CMK (cell line): ENCODE results near the gene DUS1L.
"Not testable (repeated sequence)": the region's sequence is repeated elsewhere in the genome, so short reads cannot be mapped to it uniquely, and the experiment has no call there.

ENCODE experiments used
- DNase-seq: peaks from one replicate; pipeline ENCODE4 v3.0.0-alpha.2; 2010; ENCODE audit warnings: low read depth

The DUS1L gene

DNA sequence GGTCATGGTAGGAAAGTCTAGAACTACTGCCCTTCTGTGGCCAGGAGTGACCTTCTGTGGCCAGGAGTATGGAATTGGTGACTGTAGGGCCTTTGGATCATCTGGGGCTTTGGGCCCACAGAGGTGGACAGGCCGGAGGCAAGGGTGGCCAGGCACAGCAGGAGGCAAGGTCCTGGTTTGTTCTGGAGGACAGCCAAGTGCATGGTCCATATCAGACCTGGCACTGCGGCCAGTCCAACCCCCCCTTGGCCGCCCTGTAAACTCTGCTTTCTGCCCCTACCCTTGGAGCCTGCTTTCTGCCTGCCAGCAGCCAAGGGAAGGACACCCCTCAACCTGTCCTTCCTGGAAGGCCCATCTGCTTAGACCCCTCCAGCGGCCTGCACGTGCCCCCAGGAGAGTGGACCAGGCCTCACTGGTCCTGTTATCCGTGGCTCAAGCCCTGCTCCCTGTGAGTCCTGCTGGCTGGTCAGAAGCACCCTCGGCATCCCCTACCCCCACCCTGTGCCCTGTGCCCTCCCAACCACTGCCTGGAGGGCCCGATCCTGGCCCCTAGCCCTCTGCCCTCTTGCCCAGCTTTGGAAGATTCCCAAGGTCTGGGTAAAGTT, 25.8 kb downstream of the DUS1L start:
- DNase-seq = no peak

DNA sequence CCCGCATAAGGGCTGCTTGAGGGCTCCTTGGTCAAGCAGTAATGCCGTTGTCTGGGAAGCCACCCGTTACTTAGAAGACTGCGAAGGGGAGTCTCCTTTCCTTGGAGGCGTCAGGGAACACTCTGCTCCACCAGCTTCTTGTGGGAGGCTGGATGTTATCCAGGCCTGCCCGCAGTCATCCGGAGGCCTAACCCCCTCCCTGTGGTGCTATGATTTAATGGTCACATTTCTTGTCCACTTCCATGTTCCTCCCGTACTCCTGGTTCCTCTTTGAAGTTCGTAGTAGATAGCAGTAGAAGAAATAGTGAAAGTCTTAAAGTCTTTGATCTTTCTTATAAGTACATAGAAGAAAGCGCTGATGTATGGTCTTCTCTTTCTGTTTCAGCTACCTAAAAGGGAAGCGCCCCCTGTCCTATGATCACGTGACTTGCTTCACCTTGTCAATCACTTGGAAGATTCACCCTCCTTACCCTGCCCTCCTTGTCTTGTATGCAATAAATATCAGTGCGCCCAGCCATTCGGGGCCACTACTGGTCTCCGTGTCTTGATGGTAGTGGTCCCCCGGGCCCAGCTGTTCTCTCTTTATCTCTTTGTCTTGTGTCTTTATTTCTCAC, 26.7 kb downstream of the DUS1L start:
- not testable (repeated sequence) for DNase-seq

DNA sequence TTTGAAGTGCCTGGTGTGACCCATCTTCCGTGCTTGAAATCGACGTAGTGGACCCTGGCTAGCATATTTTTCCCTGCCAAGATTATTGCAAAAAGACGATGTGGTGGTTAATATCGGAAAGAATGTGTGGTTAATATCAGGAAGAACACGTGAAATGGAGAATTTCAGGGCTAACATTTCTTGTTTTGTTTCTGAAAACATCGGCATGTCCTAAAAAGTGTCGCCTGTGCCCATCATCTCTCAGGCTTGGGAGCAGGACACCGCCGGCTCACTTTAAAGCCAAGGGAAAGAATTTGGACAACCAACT, 27.8 kb downstream of the DUS1L start:
- DNase-seq = no peak

DNA sequence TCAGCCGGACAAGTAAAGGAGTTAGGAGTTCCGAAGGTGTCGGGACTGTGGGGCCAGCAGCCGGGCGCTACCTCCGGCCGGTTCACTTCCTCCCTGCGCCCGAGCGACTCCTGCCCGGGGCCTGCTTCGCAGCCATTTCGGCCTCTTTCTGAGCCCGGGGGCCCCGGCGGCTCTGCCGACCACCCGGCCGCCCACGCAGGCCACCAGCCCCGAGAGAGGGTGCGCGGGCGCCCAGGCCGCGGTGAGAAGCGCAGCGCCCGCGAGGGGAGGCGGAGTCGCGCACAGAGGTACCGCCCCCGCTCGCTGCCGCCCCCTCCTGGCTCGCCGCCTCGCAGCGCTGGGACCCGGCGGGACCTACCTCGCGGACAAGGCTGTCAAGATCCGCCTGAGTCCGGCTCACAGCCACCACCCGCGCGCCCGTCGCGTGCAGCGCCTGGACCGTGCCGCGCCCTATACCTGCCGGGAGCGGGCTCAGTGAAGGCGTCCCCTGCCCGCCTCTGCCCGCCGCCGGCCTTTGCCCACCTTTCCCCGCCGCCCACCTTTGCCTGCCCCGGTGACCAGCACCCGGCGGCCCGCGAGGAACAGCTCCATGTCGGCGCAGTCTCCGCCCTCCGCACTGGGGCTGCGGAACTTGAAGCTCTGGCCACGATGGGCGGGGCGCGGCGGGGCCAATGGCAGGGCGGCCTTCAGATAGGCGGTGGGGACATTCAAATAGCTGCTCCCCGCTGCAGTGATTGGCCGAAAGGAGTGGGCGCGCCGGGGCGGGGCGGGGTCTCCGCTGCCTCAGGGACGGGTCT, 28.3 kb downstream of the DUS1L start, which contains the start of gene DCXR:
Gene DCXR, minus strand, starts transcription at position 606 of the 797 bp plus-strand sequence. Its CDS starts 15 bp downstream, at position 591.
- DNase-seq = peak; percentile 86

DNA sequence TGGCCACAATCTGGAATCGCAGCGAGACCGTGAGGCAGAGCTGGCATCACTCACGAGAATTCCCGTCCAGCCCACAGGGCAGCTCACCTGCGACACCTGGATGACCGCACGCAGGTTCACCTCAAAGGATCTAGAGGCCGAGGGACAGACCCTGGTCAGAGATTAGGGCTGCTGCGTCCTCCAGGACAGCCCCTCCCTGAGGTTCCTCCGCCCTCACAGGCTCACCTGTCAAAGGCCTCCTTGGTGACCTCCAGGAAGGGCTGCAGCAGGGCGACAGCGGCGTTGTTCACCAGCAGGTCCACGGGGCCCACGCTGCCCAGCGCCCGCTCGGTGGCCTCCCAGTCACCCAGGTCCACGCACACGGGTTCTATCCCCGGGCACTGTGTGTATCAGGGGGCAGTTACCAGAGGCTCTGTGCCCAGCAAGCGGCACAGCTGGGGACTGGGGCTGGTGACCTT, 28.9 kb downstream of the DUS1L start:
- no peak for DNase-seq

DNA sequence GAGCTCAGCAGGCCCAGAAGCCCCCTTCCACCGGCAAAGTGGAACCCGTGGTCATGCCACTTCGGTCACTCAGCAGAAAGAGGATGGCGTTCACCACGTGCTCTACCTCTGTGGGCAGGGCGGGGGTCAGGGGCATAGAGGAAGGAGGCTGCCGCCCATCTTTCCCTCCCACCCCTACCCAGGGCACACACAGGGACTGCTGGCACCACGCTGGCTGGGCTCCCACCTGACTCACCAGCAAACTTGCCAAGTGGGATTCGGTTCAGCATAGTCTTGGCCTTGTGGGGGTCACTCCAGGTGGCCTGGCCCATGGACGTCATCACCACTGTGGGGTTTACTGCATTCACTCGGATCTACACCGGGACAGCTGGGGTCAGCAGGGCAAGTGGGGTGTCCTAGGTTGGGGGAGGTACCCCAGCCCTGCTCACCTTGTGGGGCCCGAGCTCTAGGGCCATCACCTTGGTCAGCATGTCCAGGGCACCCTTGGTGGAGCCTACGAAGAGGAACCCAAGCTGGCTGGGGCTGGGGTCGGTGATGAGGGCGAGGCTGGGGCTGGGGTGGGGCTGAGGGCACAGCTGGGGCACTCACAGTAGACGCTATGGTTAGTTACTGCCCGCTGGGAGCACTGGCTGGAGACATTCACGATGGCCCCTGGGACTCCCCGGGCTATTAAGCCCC, 29.5 kb downstream of the DUS1L start:
- DNase-seq = no peak

DNA sequence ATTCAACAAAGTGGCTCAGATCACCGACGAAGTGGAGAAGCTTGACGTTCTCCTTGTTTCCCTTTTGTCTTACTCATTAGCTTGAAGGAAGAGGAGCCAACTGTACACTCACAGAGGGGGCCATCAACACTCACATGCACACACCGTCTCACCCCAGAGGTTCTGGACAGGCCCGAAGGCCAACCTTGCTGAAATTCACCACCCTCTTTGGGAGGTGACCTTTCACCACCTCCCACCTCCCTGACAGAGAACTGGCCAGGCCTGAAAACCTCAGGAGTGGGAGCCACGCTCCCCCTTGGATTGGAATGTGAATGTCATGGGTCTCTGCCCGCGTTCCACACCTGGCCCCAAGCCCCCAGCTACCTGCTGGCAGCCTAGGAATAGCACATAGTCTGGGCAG, 30.1 kb downstream of the DUS1L start:
- DNase-seq = no peak

DNA sequence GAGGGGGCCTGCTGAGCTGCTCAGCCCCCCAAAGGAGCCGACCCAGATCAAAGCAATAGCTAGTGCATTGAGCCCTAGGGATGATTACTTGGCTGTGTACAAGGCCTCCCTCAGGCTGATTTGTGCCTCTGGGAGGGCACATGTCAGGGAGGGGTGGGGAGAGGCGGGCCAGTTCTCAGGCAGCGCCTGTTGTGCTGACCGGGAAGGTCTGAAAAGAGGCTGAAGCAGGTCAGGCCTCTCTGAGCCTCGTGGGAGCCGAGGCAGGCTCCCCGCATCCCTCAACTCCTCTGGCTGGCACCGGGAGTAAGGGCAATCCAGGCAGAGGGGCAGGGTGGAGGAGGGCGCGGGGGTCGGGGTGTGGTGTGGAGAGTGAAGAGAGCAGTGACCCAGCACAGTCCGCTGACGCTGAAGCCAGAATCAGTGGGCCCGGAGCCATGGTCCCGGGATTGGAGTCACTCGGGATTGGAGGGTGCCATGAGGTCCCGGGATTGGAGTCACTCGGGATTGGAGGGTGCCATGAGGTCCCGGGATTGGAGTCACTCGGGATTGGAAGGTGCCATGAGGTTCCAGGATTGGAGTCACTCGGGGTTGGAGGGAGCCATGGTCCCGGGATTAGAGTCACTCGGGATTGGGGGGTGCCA, 31.1 kb downstream of the DUS1L start:
- DNase-seq = no peak

DNA sequence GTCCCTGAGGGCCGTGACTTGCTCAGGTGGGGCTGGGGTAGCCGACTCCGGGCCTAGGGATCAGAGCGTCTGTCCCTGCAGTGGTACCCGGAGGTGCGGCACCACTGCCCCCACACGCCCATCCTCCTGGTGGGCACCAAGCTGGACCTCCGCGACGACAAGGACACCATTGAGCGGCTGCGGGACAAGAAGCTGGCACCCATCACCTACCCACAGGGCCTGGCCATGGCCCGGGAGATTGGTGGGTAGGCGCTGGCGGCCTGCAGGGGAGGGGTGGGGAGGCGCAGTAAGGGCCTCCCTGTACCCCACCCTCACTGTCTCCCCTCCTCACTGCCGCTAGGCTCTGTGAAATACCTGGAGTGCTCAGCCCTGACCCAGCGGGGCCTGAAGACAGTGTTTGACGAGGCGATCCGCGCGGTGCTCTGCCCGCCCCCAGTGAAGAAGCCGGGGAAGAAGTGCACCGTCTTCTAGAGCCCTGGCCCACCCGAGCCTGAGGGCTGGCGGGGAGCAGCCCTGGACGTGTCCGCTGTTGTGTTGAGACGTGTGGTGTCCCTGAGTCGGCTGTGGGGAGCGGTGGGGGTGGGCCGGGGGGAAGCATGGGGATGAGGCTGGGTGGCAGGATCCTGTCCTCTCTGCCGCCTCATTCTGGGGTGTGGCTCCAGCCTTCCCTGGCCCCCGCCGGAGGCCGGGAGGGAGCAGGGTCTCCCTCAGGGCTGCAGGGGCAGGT, 32.1 kb downstream of the DUS1L start:
- no peak for DNase-seq

DNA sequence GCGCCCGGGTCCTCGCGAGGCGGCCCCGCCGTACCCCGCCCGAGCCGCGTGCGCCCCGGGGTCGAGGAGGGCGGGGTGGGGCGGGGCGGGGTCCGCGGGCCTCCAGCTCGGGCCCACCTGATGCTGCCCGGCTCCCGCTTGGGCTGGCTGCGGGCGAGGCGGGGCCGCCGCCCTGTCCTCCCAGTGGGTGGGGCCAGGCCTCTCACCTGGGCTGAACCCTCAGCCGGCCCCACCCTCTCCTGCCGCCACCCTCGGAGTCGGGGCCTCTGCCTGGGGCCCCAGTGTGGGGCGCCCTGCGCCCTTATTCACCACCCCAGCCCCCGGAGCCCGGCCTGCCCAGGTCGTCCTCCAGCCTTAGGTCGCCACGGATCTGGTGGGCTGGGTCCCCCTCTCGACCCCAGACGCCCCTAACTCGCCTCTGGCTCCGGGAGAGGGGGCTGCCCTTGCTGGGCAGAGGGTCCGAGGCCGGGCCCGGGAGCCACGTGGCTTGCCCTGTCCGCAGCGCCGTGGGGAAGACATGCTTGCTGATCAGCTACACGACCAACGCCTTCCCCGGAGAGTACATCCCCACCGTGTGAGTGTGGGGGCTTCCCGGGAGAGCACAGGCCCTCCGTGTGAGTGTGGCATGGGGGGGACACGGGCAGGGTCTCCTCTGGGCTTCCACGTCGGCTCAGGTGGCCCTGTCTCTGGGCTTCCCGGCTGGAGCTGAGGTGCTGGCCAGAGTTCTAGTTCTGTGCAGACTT, 33.5 kb downstream of the DUS1L start:
- no peak for DNase-seq

DNA sequence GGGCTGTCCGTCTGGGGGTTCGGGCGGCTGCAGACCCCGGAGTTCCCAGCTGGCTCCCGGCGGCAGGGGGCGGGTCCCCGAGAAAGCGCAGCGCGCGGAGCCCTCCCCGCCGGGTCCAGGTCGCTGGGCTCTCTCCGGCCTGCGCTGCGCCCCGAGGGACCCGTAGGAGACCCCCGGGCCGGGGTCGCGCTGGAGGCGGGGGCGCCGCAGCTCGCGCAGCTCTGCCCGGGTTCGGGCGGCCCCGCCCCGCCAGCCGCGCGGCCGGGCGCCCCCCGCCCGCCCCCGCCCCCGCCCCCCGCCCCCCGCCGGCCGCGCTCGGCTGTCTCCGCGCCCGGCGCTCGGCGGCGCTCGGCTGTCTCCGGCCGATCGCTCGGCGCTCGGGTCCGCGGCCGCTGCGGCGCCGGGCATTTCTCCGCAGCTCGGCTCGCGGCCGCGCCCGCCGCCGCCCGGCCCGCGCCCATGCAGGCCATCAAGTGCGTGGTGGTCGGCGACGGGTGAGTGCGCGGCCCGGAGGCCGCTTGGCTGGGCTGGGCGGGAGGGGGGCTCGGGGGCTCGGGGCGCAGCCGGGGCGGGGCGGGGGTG, 34.2 kb downstream of the DUS1L start, which contains the start of gene RAC3:
Gene RAC3, plus strand, starts transcription at position 376 of the 582 bp plus-strand sequence. Its CDS starts 84 bp downstream, at position 460.
- no peak for DNase-seq

DNA sequence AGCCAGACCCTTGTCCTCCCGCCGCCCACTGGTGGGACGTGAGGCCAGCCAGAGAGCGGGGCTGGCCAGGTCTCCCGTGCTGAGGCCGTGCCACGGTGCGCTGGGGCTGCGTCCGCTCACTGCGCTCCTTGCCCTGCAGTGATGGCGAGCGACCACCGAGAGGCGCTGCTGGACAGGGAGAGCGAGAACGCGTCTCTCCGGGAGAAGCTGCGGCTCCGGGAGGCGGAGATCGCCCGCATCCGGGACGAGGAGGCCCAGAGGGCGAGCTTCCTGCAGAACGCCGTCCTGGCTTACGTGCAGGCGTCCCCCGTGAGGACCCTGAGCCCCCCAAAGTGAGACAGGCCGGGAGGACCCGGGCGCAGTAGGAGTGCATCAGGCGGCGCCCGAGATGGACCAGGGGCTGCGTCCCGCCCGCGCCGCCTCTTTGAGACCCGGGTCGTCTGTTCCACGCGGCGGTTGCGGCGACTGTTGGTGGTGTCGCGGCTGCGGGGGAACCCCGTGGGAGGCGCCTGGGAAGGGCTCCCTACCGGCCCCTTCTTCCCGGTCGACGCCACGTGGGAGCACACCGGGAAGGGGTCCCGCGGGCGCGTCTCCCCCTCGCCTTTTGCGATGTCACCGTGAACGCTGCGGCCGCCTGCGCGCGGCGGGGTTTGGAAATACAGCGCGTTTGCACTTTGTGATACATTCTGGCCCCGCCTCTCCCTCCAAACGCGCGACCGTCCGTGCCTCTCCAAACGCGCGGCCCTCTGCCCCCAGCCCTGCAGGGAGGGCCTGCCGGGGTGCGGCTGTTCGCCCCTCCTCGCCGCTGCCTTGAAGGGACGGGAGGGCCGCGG, 34.9 kb downstream of the DUS1L start:
- peak; percentile 84 for DNase-seq

DNA sequence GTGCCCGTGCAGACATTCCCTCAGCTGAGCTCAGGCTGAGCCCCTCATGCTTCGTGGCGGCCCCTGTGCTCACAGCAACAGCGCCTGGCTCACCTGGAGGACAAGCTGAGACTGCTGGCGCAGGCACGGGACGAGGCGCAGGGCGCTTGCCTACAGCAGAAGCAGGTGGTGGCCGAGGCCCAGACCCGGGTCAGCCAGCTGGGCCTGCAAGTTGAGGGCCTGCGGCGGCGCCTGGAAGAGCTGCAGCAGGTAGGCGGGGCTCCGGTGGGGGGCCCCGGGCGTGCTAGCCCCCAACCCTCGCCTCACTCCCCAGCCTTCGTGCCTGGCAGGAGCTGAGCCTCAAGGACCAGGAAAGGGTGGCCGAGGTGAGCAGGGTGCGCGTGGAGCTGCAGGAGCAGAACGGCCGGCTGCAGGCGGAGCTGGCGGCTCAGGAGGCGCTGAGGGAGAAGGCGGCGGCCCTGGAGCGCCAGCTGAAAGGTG, 35.6 kb downstream of the DUS1L start:
- DNase-seq = no peak

DNA sequence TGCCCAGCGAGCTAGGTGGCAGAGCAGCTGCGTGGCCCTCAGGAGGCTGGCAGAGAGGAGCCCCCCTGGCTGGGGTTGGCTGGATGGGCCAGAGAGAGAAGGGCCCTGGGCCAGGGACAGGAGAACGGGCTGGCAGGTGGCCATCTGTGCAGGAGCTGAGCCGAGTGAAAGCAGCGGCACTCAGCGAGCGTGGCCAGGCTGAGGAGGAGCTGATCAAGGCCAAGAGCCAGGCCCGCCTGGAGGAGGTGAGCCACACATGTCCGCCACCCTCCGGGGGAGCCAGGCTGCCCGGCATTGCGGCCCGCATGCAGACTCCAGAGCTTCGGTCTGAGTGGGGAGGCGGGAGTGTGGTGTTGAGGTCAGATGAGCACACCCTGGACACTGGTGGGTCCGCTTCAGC, 36.2 kb downstream of the DUS1L start:
- DNase-seq = no peak

DNA sequence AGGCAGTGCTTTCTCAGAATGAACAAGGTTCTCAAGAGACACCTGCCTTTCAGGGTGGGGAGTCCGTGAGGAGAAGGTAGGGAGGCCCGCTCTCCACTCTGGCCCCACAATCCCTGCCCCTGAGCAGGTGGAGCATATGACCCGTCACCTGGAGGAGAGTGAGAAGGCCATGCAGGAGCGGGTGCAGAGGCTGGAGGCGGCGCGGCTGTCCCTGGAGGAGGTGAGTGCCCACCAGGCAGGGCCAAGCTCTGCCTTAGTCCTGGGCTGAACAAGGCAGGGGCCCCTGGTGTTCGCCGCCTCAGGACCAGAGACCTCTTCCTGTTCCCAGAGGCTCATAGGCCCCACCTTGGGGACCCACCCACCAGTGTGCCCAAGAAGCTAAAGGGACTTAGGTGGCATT, 36.6 kb downstream of the DUS1L start:
- DNase-seq = no peak

DNA sequence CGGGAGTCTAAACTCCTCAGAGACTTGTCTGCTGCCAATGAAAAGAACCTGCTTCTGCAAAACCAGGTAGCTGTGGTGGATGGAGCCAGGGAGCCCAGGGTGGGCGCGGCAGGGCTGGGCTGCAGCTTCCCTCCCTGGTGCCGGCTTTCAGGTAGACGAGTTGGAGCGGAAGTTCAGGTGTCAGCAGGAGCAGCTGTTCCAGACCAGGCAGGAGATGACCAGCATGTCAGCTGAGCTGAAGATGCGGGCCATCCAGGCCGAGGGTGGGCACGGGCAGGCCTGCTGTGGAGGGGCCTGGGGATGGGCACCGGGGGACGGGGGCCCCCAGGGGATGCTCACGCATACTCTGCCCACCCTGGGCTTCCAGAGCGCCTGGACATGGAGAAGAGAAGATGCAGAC, 37.4 kb downstream of the DUS1L start:
- DNase-seq = no peak

DNA sequence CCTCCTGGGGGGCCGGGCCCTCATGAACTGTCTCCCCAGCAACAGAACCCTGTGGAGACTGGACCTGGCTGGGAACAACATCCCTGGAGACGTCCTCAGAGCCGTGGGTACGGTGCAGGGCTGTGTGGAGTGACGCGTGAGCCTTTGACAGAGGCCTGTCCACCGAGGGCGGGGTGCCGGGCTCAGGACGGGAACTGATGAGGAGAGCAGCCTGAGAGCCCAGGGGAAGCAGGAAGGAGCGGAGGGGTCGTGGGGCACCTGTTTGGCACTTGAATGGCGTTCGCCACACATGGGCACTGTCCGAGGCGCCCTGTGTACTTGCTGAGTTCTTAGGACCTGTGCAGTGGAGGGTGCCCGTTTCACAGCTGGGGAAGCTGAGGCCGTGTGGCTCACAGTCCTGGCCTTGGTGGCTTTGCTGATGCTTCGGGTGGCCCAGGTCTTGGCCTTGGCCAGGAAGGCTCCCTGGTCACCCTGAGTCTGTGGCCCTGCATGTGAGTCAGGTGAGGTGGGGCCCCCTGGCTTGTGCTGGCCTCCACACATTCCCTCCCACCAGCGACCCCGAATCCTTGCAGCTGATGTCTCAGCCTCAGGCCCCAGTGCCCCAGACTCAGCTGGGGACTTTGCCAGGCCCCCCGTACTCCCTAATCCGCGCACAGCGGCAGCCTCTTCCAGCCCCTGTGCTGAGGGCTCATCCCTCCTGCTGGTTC, 40.0 kb downstream of the DUS1L start:
- no peak for DNase-seq

DNA sequence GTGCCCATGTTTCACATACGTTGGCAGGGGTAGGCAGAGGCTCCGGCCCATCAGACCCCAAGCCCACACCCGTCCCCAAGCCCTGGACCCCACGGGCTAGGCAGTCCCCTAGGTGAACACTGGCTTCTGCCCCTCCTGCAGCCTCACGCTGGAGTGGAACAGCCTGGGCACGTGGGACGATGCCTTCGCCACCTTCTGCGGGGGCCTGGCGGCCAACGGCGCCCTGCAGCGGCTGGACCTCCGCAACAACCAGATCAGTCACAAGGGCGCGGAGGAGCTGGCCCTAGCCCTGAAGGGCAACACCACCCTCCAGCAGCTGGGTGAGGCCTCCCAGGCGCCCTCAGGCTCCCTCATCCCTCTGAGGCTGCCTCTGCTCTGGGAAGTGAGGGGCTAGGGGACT, 40.7 kb downstream of the DUS1L start:
- DNase-seq = no peak
